HG02981 (cell line): ENCODE results near the gene LRP1-AS.
A peak's percentile ranks its signal among the peaks of the same experiment; 100 is the strongest.
"Not testable (repeated sequence)": the region's sequence is repeated elsewhere in the genome, so short reads cannot be mapped to it uniquely, and the experiment has no call there.

Source experiments
- ATAC-seq: cut with Tn5 transposase; IDR thresholded peaks from one replicate; pipeline ENCODE4 v1.9.1; 2021; ENCODE audit warnings: mild to moderate bottlenecking, moderate library complexity; ENCODE audit not compliant: unreplicated experiment

Gene LRP1-AS

DNA sequence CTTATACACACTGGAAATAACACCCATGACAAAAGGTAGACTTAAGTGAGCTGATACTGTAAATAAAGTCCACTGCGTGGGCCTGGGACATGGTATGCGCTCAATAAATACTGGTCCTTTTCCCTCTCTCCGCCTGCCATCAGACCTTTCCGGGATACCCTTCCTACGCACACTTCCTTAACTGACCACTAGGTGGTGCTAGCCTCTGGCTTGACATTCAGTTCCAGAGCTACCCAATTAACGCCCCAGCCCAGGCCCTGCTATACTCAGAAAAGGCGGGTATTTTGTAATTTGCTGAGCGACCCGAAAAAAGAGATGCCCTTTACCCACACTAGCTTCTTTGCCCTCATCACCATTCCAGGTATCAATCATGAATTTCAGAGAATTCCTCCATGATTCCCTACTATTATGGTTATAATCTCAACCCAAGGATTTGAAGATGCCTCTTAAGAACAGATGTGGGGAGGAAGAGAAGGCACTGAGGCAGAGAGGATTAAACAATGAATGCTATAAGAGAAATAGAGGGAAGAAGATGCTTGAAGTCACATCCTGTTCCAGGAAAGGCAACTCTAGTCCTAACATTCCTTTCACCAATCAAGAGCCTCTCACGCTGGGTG is 23.1 kb downstream of the LRP1-AS start:
- ATAC-seq = no peak

GRCh38 chr12:57123813-57124212 is 23.6 kb downstream of the LRP1-AS start:
- no peak for ATAC-seq

GRCh38 chr12:57120718-57121117 is 26.7 kb downstream of the LRP1-AS start:
- not testable (repeated sequence) for ATAC-seq

DNA sequence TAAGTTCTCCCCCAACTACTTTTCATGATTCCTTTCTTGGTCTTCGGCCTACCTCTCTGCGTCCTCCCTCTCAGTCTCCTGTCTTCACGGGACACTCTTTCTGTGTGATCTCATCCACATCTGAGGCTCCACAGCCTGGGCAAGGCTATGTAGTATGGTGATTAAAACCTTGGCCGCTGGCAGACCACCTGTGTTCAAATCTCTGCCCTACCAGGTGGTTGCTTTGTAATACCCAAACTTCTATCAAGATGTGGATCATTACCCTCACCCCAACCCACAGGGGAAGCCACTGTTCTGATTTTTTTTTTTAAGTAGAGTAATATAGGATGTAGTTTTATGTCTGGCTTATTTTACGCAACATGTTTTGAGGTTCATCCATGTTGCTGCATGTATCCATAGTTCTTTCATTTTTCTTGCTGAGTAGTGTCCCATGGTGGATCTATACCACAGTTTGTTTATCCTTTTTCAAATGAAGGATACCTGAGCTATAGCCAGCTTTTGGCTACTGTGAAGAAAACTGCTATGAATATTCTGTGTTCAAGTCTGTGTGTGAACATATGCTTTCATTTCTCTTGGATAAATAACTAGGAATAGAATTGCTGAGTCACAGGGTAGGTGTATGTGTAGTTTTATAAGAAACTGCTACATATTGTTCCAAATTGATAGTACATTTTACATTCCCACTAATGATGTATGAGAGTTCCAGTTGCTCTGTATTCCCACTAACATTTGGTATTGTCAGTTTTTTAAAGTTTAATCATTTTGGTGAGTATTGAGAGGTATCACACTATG is 27.9 kb downstream of the LRP1-AS start:
- no peak for ATAC-seq

DNA sequence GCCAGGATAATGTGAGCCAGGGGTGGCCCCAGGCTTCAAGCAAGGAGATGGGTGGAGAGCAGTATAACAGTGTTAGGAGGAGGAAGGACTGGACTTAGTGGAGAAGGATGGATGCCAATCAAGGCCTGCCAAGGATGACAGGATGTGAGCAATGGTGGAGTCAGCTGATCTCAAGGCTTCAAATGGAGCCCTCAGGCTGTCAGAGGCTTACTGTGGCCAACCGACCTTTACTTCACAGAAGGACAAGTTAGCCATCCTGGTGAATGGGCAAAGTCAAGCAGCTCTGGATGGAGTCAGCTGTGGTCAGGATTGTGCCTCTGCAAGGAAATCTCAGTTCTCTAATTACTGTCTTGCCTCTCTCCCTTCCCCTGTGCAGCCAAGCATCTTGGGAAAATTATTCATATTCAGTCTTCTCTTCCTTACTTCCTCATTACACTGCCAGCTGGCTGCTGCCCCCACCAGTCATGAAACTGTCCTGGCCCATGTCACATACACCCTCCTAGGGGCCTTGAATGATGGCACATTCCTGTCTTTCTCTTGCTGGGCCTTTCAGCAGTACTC is 28.6 kb downstream of the LRP1-AS start:
- ATAC-seq = no peak

GRCh38 chr12:57116580-57117281 is 30.7 kb downstream of the LRP1-AS start:
- no peak for ATAC-seq

GRCh38 chr12:57112492-57113294 is 34.7 kb downstream of the LRP1-AS start:
- ATAC-seq = peak; percentile 55

DNA sequence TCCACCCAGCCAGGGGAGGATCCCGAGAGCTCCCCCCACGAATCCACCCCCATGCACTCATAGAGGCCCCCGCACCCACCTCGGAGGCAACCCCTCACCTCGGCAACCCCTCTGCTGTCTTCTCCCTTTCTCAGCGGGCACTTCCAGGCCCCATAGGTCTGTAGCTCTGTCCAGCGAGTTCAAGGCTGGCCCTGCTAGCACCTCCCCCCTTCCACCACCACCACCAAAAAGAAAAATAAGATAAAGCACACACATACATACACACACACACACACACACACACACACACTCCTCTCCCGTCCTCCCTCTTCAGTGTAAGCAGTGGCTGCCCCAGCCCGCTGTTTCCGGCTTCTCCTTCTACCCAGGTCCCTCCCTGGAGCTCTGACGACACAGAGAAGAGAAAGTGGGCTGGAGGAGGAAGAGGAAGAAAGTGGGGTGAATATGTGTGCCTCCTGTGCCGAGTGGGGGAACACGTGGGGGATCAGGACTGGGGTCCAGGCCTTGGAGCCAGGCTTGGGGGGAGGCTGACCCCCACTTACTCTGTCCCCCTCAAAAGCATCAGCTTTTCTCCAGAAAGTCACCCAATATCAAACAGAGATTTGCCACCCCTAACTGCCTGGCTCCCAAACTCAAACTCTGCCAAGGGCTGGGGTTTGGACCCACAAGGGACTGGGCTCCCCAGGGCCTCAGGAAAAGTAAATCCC is 36.2 kb downstream of the LRP1-AS start, which contains the start of gene STAT6:
Gene STAT6, minus strand, starts transcription at position 332 of the 704 bp plus-strand sequence. CDS start 3,084 bp downstream, outside the sequence.
- ATAC-seq = peak; percentile 46

GRCh38 chr12:57110104-57111030 is 37.1 kb downstream of the LRP1-AS start:
- peak; percentile 48 for ATAC-seq

- ATAC-seq = no peak
These were observed 38.0 kb downstream of the LRP1-AS start for GRCh38 chr12:57109207-57110103.

- no peak for ATAC-seq
These were observed 39.8 kb downstream of the LRP1-AS start for GRCh38 chr12:57107456-57108155.

GRCh38 chr12:57106021-57106708 is 41.3 kb downstream of the LRP1-AS start:
- ATAC-seq = no peak

DNA sequence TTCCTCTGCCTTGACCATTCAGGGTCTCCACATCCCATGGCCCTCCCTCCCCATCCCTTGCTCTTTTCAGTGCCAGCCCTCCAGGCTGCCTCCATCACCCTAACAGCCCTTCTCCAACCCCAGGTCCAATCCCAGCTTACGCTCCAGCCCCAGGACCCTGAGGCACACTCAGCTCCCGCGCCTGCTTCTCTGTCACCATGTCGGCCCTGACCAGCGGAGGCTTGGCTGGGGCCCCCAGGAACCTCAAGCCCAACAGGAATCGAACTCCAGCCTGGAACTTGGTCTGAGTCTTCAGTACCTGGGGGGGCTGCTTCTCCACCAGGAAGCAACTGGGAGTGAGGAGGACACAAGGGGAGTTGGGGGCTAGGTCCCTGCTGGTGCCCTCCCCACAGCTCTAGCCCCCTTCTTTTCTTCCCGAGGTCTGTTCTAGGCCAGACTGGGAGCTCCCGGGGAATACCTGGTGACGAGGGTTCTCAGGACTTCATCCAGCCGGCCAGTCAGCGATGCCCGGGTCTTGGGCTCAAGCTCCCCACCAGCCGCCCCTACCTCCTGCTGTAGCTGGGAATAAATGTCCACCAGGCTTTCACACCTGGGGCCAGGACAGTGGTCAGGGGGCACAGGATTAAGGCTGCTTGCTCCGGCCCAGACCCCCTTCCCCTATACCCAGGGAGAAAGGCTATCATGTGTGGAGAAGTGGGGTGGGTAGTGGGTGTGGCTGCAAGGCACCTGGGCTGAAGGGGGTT is 42.2 kb downstream of the LRP1-AS start:
- no peak for ATAC-seq

GRCh38 chr12:57104292-57104910 is 43.0 kb downstream of the LRP1-AS start:
- no peak for ATAC-seq

GRCh38 chr12:57103856-57104255 is 43.6 kb downstream of the LRP1-AS start:
- ATAC-seq = no peak
